ENCODE data around the gene SBF1.
"Not testable (repeated sequence)": the region's sequence is repeated elsewhere in the genome, so short reads cannot be mapped to it uniquely, and the experiment has no call there.

SBF1 gene

DNA sequence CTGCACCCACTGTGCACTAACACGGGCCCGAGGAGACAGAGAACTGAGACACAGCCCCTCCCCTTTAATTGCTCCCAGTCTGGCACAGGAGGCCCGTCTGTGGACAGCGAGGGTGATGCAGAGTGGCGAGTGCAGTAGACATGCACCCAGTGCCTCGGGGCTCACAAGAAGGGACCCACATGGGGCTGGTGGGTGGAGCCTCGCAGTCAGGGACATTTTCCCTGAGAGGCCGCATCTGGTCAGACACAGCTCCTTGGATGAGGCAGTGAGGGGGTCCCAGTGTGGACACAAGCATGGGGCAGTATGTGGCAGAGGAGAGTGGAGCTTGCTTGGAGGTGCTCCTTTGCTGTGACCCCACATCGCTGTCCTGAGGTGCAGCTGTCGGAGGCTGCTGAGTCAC is 54.8 kb downstream of the SBF1 start:
- Histone ChIP-seq H3K36me3 (ENCODE audit: control insufficient read depth, low read depth, low read length) (peaks cover 68% of the 10 kb centered on the region), H3K27ac (ENCODE audit: low read length) (no peak overlapping the region), H3K9ac (ENCODE audit: low read length) (no peak overlapping the region), H3K9me3 (ENCODE audit: control insufficient read depth, low read depth, low read length) (no peaks in the 10 kb centered on the region), H3K27me3 (ENCODE audit: control insufficient read depth, insufficient read depth, low read length) (no peaks in the 10 kb centered on the region), H3K4me1 (ENCODE audit: control insufficient read depth, low read depth, low read length) (no peaks in the 10 kb centered on the region), H3K4me3 (ENCODE audit: low read length) (no peak overlapping the region)

DNA sequence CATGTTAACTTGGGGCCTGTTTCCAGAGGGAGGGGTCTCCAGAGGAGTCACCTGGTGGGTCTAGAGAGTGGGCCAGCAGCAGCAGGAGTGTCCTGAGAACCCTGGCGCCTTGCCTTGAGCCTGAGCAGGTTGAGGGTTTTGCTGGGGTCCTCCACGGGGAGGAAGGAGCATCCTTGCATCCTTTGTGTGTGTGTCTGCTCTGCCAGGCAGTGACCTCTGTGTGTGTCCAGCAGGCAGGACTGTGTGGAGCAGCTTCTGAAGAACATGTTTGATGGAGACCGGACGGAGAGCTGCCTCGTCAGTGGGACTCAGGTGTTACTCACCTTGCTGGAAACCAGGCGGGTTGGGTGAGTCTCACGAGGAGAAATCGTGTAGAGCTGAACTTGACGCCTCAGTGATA is 55.7 kb downstream of the SBF1 start:
- Histone ChIP-seq H3K27me3 (ENCODE audit: control insufficient read depth, insufficient read depth, low read length) (no peaks in the 10 kb centered on the region), H3K36me3 (ENCODE audit: control insufficient read depth, low read depth, low read length) (peaks cover 68% of the 10 kb centered on the region), H3K4me3 (ENCODE audit: low read length) (no peak overlapping the region), H3K27ac (ENCODE audit: low read length) (no peak overlapping the region), H3K4me1 (ENCODE audit: control insufficient read depth, low read depth, low read length) (no peaks in the 10 kb centered on the region), H3K9me3 (ENCODE audit: control insufficient read depth, low read depth, low read length) (no peaks in the 10 kb centered on the region), H3K9ac (ENCODE audit: low read length) (no peak overlapping the region)

DNA sequence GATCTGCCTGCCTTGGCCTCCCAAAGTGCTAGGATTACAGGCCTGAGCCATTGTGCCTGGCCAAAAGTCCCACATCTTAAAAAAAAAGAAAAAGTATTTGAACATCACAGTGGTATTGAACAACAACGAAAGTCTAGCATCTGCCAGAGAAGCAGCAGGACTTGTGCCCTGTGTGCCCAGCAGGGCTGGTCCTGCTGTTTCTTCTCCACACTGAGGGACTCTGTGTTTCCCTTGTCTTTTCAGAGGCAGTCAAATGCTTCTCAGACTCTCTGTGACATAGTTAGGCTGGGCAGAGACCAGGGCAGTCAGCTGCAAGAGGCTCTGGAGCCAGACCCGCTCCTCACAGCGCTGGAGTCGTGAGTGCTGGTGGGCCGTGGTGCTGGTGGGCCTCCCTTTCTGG is 56.2 kb downstream of the SBF1 start:
- Histone ChIP-seq H3K4me1 (ENCODE audit: control insufficient read depth, low read depth, low read length) (no peaks in the 10 kb centered on the region), H3K36me3 (ENCODE audit: control insufficient read depth, low read depth, low read length) (peaks cover 67% of the 10 kb centered on the region), H3K27me3 (ENCODE audit: control insufficient read depth, insufficient read depth, low read length) (no peaks in the 10 kb centered on the region), H3K9ac (ENCODE audit: low read length) (no peak overlapping the region), H3K9me3 (ENCODE audit: control insufficient read depth, low read depth, low read length) (no peaks in the 10 kb centered on the region), H3K4me3 (ENCODE audit: low read length) (no peak overlapping the region), H3K27ac (ENCODE audit: low read length) (no peak overlapping the region)

DNA sequence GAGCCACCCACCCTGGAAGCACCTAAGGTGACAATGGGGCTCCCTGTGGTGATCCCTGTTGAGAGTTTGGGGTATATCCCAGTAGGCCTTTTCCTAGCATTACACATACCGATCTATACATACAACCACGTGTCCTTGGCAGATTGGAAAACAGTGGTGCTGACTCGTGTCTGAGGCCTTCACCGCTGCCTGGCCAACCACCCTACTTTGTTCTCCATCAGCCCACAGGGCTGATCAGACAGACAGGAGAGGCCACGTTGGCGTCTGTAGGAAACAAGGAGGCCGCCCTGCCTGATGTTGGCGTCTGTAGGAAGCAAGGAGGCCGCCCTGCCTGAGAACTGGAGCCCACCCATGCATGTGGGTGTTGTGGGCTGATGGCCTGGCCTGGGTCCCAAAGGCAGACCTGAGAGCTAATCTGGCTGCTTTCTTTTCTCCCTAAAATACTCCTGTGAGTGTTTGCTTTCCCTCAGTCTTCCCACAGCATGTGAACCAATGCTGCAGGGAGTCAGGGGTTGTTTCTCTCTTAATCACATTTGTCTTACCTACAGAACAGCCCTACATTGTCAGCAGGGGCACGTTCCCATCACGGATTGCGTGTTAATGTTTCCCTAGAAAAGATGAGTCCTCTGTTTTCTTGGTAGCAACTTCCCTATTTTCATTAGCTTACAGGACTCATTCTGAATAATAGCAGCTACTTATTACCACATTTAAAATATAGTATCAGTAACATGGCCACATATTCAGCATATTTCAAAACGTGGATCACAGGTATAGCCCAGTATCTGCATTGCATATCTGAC is 57.2 kb downstream of the SBF1 start:
- H3K9me3 ChIP-seq (ENCODE audit: control insufficient read depth, low read depth, low read length), result no peaks in the 10 kb centered on the region
- H3K4me1 ChIP-seq (ENCODE audit: control insufficient read depth, low read depth, low read length), result no peaks in the 10 kb centered on the region
- no peaks in the 10 kb centered on the region for H3K27me3 ChIP-seq (ENCODE audit: control insufficient read depth, insufficient read depth, low read length)
- H3K4me3 ChIP-seq (ENCODE audit: low read length), result no peak overlapping the region
- H3K36me3 ChIP-seq (ENCODE audit: control insufficient read depth, low read depth, low read length), result peaks cover 62% of the 10 kb centered on the region
- H3K27ac ChIP-seq (ENCODE audit: low read length), result no peak overlapping the region
- no peak overlapping the region for H3K9ac ChIP-seq (ENCODE audit: low read length)

DNA sequence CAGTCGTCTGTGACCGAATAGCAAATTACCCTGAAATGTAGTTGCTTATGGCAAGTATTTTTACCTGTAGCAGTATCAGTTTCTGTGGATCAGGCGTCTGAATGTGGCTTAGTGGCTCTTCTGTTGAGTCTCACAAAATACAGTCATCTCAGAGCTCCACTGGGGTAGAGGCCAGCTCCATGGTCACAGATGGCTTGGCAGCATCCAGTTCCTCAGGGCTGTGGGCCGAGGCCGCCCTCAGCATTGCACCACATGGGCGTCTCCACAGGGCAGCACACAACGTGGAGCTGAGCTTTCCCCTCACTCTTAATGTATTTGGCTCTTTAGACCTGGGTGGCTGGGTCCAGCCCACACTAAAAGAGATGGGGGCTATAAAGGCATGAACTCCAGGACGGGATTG is 57.8 kb downstream of the SBF1 start:
- H3K27me3 ChIP-seq (ENCODE audit: control insufficient read depth, insufficient read depth, low read length), result no peaks in the 10 kb centered on the region
- H3K4me3 ChIP-seq (ENCODE audit: low read length), result no peak overlapping the region
- H3K27ac ChIP-seq (ENCODE audit: low read length), result no peak overlapping the region
- peaks cover 56% of the 10 kb centered on the region for H3K36me3 ChIP-seq (ENCODE audit: control insufficient read depth, low read depth, low read length)
- no peak overlapping the region for H3K9ac ChIP-seq (ENCODE audit: low read length)
- no peaks in the 10 kb centered on the region for H3K9me3 ChIP-seq (ENCODE audit: control insufficient read depth, low read depth, low read length)
- H3K4me1 ChIP-seq (ENCODE audit: control insufficient read depth, low read depth, low read length), result no peaks in the 10 kb centered on the region

DNA sequence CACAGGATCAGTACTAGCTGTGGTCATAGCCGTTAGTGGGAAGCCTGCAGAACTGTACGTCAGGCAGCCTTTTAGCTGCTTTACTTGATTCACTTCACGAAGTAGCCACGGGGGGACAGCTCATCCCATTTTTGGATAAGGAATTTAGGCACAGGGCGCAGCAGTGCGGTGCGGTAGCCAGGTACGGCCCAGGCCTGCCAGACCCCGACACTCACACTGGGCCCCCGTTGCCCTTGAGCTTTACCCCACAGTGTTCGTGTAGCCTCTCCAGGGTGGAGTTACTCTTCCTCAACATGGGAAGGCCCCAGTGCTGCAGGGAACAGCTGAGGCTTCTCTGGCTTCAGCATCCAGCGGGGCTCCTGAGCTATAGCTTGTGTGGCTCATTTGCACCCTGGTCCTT is 59.4 kb downstream of the SBF1 start:
- Histone ChIP-seq H3K4me3 (ENCODE audit: low read length) (no peak overlapping the region), H3K27ac (ENCODE audit: low read length) (no peak overlapping the region), H3K9me3 (ENCODE audit: control insufficient read depth, low read depth, low read length) (no peaks in the 10 kb centered on the region), H3K27me3 (ENCODE audit: control insufficient read depth, insufficient read depth, low read length) (no peaks in the 10 kb centered on the region), H3K9ac (ENCODE audit: low read length) (no peak overlapping the region), H3K36me3 (ENCODE audit: control insufficient read depth, low read depth, low read length) (peaks cover 51% of the 10 kb centered on the region), H3K4me1 (ENCODE audit: control insufficient read depth, low read depth, low read length) (no peaks in the 10 kb centered on the region)

DNA sequence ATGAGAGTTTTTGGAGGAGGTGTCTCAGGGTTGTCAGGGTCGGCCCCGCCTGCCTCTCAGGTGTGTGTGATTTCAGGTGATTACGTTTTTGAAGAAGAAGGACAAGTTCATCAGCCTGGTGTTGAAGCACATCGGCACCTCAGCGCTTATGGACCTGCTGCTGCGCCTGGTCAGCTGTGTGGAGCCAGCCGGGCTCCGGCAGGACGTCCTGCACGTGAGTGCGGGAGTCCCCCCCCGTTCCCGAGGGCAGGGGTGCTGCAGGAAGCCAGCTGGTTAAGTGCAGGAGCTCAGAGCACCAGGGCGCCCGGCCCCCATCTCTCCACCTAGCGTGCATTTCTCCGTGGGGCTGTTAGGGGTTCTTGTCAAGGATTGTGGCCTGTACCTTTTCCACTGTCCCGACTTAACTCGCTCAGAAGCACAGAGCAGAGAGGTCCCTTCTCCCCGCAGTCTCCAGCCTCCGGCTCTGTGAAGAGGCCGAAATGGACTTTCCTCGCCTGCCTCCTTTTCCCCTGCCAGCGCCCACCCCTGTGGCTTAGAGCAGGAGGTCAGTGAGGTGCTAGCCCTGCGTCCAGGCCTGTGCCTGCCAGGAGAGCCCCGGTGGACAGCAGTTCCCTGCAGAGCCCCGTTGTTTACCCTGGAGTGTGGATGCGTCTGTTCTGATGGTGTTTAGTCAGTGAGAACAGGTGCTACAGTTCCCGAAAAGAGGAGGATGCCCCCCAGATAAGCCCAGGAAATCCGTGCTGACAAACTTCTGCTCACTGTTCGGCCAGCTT is 60.2 kb downstream of the SBF1 start:
- H3K27me3 ChIP-seq (ENCODE audit: control insufficient read depth, insufficient read depth, low read length), result no peaks in the 10 kb centered on the region
- no peaks in the 10 kb centered on the region for H3K4me1 ChIP-seq (ENCODE audit: control insufficient read depth, low read depth, low read length)
- H3K4me3 ChIP-seq (ENCODE audit: low read length), result no peak overlapping the region
- H3K36me3 ChIP-seq (ENCODE audit: control insufficient read depth, low read depth, low read length), result peaks cover 44% of the 10 kb centered on the region
- H3K9me3 ChIP-seq (ENCODE audit: control insufficient read depth, low read depth, low read length), result no peaks in the 10 kb centered on the region
- no peak overlapping the region for H3K27ac ChIP-seq (ENCODE audit: low read length)
- H3K9ac ChIP-seq (ENCODE audit: low read length), result no peak overlapping the region

DNA sequence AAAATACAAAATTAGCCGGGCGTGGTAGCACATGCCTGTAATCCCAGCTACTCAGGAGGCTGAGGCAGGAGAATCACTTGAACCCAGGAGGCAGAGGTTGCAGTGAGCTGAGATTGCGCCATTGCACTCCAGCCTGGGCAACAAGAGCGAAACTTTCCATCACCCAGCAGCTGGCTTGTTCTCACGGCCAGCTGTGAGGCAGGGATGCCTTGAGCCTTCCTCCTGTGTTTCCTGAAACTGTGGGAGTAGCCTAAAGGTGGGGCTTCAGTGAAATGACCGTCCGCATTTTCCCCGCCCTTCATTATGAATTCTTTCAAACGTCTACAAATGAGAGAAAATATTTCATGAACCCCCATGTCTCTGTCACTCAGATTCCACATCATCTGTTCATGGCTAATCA is 65.9 kb downstream of the SBF1 start:
- peaks cover 17% of the 10 kb centered on the region for H3K36me3 ChIP-seq (ENCODE audit: control insufficient read depth, low read depth, low read length)
- not testable (repeated sequence) for H3K27ac ChIP-seq (ENCODE audit: low read length); H3K4me3 ChIP-seq (ENCODE audit: low read length); H3K9ac ChIP-seq (ENCODE audit: low read length); H3K27me3 ChIP-seq (ENCODE audit: control insufficient read depth, insufficient read depth, low read length); H3K9me3 ChIP-seq (ENCODE audit: control insufficient read depth, low read depth, low read length); H3K4me1 ChIP-seq (ENCODE audit: control insufficient read depth, low read depth, low read length)

DNA sequence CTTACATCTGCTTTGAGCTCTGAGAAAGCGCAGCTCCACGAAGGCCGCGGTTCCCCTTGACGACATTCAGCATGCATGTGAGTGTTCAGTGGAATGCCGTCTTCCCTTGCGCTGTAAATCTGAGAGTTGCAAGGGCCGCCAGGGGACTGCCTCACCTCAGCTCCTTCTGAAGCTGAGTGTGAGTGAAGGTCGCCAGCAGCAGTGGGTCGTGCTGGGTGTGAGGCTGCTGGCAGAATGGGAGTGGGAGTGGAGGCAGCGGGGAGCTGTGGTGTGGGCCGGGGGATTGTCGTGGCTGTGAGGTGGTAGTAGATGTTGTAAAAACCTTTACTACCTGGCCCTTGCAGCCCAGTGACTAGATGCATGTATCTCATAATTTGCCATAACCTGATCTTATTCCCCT is 66.5 kb downstream of the SBF1 start:
- Histone ChIP-seq H3K9me3 (ENCODE audit: control insufficient read depth, low read depth, low read length) (no peaks in the 10 kb centered on the region), H3K4me3 (ENCODE audit: low read length) (no peak overlapping the region), H3K9ac (ENCODE audit: low read length) (no peak overlapping the region), H3K27ac (ENCODE audit: low read length) (no peak overlapping the region), H3K36me3 (ENCODE audit: control insufficient read depth, low read depth, low read length) (peaks cover 12% of the 10 kb centered on the region), H3K4me1 (ENCODE audit: control insufficient read depth, low read depth, low read length) (no peaks in the 10 kb centered on the region), H3K27me3 (ENCODE audit: control insufficient read depth, insufficient read depth, low read length) (no peaks in the 10 kb centered on the region)

DNA sequence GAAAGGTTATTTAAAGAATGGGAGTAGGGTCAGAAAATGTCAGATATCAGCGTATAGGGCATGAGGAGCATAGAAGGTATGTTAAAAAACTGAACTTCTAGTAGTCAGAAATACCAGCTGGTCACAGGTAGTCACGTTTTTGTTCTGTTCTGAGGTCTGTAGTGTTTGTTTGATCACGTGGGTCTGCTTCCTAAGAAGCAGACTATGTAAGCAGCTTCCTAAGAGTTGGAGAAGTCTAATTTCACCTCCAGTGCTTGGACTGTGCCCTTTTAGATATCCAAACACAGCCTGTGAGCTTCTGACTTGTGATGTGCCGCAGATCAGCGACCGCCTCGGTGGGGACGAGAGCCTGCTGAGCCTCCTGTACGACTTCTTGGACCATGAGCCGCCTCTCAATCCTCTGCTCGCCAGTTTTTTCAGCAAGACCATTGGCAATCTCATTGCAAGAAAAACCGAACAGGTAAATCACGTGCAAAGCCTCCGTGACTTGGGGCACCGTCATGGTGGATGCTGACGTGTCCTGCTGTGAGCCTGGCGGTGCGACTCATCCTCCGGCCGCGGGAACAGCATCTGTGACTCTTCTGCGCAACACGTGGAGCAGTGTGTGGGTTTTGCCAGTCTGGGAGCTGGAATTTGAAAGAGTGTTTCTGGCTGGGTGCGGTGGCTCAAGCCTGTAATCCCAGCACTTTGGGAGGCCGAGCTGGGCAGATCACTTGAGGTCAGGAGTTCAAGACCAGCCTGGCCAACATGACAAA is 68.2 kb downstream of the SBF1 start:
- Histone ChIP-seq H3K27ac (ENCODE audit: low read length) (no peak overlapping the region), H3K4me1 (ENCODE audit: control insufficient read depth, low read depth, low read length) (no peaks in the 10 kb centered on the region), H3K9ac (ENCODE audit: low read length) (no peak overlapping the region), H3K9me3 (ENCODE audit: control insufficient read depth, low read depth, low read length) (no peaks in the 10 kb centered on the region), H3K4me3 (ENCODE audit: low read length) (no peak overlapping the region), H3K36me3 (ENCODE audit: control insufficient read depth, low read depth, low read length) (peaks cover 12% of the 10 kb centered on the region), H3K27me3 (ENCODE audit: control insufficient read depth, insufficient read depth, low read length) (no peaks in the 10 kb centered on the region)

DNA sequence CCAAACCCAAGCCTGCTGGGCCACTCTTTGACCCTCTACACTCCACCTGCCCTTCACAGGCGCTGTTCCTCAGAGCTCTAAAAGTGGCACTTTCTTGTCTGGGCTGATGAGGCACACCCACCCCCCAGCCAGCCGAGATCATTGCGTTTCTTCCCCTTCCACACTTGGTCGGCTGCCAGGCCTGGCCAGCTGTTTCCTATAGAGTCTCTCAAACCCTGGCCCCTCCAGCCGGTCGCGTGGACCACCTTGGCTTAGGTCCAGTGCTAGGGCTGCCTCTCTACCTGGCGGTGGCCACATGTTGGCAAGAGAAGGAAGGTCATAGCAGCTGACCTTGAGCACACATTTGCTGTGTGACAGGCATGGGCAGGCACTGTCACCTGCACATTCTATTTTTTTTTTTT is 71.1 kb downstream of the SBF1 start:
- H3K27ac ChIP-seq (ENCODE audit: low read length), result no peak overlapping the region
- H3K9ac ChIP-seq (ENCODE audit: low read length), result no peak overlapping the region
- H3K36me3 ChIP-seq (ENCODE audit: control insufficient read depth, low read depth, low read length), result peaks cover 12% of the 10 kb centered on the region
- H3K27me3 ChIP-seq (ENCODE audit: control insufficient read depth, insufficient read depth, low read length), result no peaks in the 10 kb centered on the region
- H3K9me3 ChIP-seq (ENCODE audit: control insufficient read depth, low read depth, low read length), result no peaks in the 10 kb centered on the region
- no peak overlapping the region for H3K4me3 ChIP-seq (ENCODE audit: low read length)
- H3K4me1 ChIP-seq (ENCODE audit: control insufficient read depth, low read depth, low read length), result peaks cover 4% of the 10 kb centered on the region
